Measurements from ENCODE around the gene CORO6.

CORO6 gene

DNA sequence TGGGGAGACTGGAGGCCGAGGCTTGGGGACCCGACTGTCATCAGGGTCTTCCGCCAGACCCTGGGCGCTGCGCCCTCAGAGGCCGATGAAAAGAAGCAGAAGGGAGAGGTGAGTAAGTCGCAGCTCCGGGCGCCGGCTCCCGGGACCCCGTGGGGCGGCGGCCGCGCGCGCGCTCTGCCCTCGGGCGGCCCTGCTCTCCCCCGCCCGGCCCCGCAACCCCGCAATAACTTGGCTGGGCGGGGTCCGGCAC, 55.5 kb downstream of the CORO6 start:
- no peak for DNase-seq (ENCODE audit: low read depth in 2 of 2, low spot score in 1 of 2)

DNA sequence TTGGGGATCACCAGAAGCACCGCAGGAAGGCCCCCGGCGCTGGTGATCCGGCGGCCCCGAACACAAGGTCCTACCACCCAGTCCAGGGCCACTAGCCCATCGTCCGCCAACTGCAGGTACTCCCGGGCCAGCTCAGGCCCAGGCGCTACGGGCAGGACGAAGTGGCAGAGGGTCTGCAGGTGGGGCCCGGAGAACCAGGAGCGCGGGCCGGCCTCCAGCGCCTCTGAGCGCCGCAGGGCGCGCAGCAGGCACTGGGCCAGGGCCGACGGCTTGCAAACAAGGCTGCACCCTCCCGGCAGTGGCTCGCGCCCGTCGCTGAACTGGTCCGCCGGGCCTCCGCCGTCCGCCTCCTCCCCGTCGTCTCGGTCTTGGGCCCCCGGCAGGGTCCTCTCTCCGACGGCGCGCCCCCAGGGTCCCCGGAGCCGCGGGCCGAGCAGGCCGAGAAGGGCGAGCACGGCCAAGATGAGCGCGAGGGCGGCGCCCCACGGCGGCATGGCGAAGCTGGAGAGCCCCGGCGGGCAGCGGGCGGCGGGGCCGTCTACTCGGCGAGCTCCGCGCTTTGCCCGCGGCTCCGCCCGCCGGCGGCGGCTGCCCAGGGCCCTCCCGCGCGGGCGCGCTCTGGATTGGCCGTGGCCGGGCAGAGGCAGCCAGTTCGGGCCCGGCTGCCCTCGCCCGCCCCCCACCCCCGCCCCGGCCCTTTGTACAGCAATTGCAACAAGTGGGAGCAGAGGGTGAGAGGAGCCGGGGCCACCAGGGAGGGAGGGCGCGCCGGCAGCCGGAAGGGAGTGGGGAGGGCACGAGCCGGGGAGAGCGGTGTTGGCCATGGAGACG, 56.0 kb downstream of the CORO6 start, which contains the start of gene ABHD15:
ABHD15 (minus strand) TSS at position 565 of the 831 bp plus-strand sequence; CDS start at position 494, 71 bp downstream.
- no peak for DNase-seq (ENCODE audit: low read depth in 2 of 2, low spot score in 1 of 2)

DNA sequence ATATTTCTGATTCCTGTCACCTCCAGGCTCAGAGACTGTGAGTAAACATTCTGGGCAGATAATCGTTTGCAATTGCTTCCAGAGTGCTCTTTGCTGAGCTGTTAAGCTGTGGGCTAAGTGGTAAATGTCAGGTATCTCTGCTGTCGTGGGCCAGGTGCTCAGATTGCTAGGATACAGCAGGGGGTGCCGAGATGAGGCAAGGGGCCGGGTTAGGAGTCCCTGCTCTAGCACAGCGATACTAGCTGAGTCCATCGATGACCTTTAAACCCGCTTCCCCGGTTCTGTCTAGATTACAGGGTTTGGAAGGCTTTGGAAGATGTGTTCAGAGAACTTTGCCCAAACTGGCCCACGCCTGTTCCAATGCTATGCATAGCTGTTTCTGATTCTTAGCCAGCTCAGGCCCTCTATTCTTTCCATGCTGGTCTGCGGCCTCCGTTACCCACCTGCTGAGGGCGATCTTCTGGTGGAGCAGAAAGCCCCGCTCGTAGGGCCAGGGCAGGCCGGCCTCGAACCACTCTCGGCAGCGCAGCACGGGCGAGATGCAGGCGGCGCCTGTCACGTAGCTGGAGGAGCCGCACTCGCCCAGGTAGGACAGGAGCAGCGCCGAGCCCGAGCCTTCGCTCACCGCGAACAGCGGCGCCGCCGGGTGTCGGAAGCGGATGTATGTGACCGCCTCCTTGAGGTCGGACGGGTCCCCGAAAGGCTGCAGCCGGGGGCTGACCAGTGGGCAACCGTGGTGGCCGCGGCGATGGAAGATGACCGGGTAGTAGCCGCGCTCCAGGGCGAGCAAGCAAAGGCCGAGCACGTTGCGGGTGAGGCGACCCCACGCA, 56.9 kb downstream of the CORO6 start:
- no peak for DNase-seq (ENCODE audit: low read depth in 2 of 2, low spot score in 1 of 2)

Measured in stimulated activated CD8-positive, alpha-beta memory T cell treated with anti-CD3 and anti-CD28 coated beads, Interleukin-4, amount 100 ng/mL, for 1 hour (primary cell).